ENCODE data around the gene TTC32.

The TTC32 gene

DNA sequence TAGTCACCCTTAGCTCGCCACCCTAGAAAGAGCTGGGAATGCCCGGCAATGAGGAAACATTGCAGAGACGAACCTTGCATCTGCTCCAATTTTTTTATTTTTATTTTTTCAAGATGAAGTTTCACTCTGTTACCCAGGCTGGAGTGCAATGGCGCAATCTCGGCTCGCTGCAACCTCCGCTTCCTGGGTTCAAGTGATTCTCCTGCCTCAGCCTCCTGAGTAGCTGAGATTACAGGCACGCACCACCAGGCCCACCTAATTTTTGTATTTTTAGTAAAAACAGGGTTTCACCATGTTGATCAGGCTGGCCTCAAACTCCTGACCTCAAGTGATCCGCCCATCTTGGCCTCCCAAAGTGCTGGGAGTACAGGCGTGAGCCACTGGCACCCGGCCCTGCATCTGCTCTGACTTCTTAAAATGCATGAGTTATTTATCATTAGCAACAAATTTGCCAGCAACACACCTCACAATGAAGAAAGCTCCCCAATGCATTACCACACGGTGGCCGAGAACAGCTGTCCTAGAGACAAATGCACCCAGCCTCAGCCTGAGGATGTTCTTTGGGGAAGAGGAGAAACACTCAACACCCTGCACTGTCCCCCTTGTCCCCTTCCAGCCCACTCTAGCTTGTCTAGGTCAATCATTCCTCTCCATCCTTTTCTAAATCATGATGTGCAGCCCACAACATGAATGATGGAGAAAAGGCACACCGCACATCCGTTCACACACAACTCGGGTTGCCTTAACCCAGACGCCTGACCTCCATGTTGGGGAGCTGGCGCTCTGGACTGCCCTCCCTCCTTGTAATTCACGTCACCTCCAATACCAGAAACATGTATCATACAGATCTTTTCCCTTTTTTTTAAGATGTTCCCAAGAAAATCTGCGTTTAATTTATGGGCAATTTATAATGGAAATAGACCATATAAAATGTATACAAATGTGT, 46.9 kb downstream of the TTC32 start:
- Histone ChIP-seq H3K27ac (no peak overlapping the region), H3K4me2 (no peak overlapping the region), H3K36me3 (no peaks in the 10 kb centered on the region), H3K4me3 (no peak overlapping the region), H3K4me1 (no peaks in the 10 kb centered on the region), H4K20me1 (no peaks in the 10 kb centered on the region), H3K9me3 (no peaks in the 10 kb centered on the region), H3K27me3 (no peaks in the 10 kb centered on the region), H3K9ac (no peak overlapping the region)
- TF ChIP-seq Cebpa-rat (IDR thresholded peaks at IDR 0.05): no peak

DNA sequence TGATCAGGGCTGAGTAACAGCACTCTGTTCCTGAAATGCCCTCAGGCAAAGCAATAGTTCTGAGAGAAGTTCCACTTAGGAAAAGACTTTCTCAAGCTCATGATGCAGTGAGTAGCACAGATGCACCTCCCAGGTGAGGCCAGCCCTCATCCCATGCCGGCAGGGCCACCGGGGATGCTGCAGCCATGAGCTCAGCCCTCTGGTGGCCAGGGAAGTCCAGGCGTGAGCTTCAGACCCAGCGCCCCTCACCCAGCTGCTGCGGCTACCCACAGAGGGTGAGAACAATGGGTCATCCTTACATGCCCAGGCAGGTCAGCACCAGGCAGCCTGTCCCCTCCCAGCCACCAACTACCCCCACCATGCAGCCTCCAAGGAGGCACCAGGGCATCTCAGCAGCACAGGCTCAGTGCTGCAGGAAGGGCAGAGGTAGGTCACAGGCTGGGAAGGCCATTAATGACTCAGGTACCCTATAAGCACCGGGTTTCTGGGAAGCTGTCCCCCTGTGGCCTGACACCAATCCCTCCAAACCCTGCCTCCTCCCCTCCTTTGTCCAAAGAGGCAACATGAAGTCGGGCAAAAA, 50.6 kb downstream of the TTC32 start:
- H3K4me3 ChIP-seq: no peak overlapping the region
- no peaks in the 10 kb centered on the region for H4K20me1 ChIP-seq
- no peaks in the 10 kb centered on the region for H3K36me3 ChIP-seq
- H3K9ac ChIP-seq: no peak overlapping the region
- no peaks in the 10 kb centered on the region for H3K27me3 ChIP-seq
- H3K9me3 ChIP-seq: no peaks in the 10 kb centered on the region
- no peak for TF ChIP-seq Cebpa-rat (IDR thresholded peaks at IDR 0.05)
- no peaks in the 10 kb centered on the region for H3K4me1 ChIP-seq
- H3K4me2 ChIP-seq: no peak overlapping the region
- H3K27ac ChIP-seq: no peak overlapping the region

DNA sequence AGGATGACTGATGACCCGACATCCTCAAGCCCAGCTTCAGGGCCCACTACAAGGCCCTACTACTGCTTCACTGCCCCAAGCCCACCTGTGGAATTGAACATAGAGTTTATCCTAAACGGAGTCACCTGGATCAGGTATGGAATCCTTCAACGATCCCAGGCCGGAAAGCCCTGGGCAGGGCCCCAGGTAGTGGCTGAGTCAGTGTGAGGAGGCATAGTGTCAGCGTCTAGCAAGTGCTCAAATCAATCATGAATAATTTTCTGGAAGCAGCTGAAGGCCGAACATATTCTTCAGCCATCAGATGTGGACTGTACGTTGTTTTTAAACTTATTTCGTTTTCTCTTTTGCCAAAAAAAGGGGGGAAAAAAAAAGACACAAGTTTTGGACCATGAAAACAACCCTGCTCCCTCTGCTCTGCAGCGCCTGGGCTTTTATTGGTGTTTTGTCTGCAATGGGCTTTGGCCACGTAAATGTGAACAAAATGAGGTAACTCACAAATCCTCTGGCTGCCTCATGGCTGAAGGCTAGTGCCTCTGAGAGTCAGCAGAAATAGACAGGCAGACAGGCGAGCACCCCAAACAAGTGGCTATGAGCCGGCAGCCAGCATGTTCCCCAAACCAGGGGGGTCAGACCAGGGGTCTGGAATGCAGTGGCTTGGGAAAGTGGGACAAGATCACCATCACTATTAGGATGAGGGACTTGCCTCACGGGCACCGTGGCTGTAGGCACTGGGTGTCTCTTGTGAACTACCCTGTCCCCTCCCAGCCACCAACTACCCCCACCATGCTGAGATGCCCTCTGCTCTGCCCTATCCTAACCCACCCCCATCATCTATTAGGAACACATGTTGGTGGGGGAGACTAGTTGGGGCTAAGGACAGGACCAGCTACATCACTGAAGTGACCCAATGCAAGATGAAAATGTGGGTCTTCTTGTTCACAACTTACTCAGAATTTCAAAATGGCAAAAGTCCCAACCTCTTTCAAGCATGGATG, 51.4 kb downstream of the TTC32 start:
- H3K27ac ChIP-seq: no peak overlapping the region
- no peak overlapping the region for H3K9ac ChIP-seq
- no peak for TF ChIP-seq Cebpa-rat (IDR thresholded peaks at IDR 0.05)

DNA sequence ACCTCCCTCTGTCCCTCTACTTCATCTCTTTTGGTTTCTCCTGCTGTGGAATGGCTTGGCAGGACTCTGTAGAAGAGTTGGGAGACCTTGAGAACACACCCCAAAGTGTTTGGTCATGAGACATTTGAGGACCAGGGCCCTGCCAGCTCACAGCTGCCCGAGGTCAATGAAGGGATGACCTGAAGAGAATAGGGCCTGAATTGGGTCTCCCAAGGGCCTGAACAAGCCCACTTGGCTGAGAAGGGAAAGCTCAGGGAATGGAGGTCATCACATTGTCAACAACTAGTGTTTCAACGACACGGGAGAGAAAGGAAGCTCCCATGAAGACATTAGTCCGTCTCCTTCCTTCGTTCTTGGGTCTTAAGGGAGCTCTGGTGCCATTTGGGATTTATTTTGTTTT, 52.8 kb downstream of the TTC32 start:
- H4K20me1 ChIP-seq: no peaks in the 10 kb centered on the region
- H3K4me3 ChIP-seq: no peak overlapping the region
- H3K4me1 ChIP-seq: no peaks in the 10 kb centered on the region
- TF ChIP-seq Cebpa-rat (IDR thresholded peaks at IDR 0.05): no peak
- no peak overlapping the region for H3K4me2 ChIP-seq
- H3K27ac ChIP-seq: no peak overlapping the region
- no peaks in the 10 kb centered on the region for H3K36me3 ChIP-seq
- no peak overlapping the region for H3K9ac ChIP-seq
- H3K9me3 ChIP-seq: no peaks in the 10 kb centered on the region
- H3K27me3 ChIP-seq: no peaks in the 10 kb centered on the region

More for the DNA sequence above, 51.4 kb downstream of the TTC32 start:
- no peaks in the 10 kb centered on the region for H3K9me3 ChIP-seq
- H3K36me3 ChIP-seq: no peaks in the 10 kb centered on the region
- H3K27me3 ChIP-seq: no peaks in the 10 kb centered on the region
- no peaks in the 10 kb centered on the region for H3K4me1 ChIP-seq
- H4K20me1 ChIP-seq: no peaks in the 10 kb centered on the region
- no peak overlapping the region for H3K4me2 ChIP-seq
- H3K4me3 ChIP-seq: no peak overlapping the region

DNA sequence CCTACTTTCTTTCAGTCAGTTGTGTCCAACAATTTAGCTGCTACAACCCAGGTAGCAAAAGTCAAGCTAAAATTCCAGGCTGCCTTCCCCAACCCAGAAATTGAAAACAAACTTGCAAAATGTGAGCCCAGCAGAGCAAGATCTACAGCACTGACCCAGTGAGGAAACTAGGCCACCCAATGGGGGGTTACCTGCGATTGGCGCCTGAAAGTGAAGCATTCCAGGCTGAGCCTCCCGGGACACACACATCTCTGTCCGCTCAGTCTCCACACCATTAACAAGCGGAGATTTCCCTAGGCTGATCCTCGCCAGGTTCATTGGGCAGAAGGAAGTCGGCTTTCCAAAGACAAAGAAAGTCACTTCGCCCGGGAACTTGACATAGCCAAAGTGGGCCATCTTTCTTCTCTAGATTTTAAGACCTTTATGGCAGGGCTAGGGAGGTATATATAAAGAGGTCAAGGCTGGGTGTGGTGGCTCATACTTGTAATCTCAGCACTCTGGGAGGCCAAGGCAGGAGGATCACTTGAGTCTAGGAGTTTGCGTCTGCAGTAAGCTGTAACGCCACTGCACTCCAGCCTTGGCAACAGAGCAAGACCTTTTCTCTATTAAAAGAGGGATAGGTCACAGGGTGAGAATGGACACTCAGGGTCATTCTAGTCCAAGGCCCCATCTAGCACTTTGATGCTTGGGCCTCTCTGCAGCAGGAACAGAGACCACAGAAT, 53.6 kb downstream of the TTC32 start:
- TF ChIP-seq Cebpa-rat (IDR thresholded peaks at IDR 0.05): no peak
- Histone ChIP-seq H3K9me3 (no peaks in the 10 kb centered on the region), H3K27ac (no peak overlapping the region), H3K9ac (no peak overlapping the region), H3K4me3 (no peak overlapping the region), H3K36me3 (no peaks in the 10 kb centered on the region), H3K27me3 (no peaks in the 10 kb centered on the region), H3K4me1 (no peaks in the 10 kb centered on the region), H4K20me1 (no peaks in the 10 kb centered on the region), H3K4me2 (no peak overlapping the region)

GRCh38 chr2:19847486-19847885, 54.3 kb downstream of the TTC32 start:
- H3K9me3 ChIP-seq: no peaks in the 10 kb centered on the region
- H3K36me3 ChIP-seq: no peaks in the 10 kb centered on the region
- H3K4me3 ChIP-seq: no peak overlapping the region
- no peaks in the 10 kb centered on the region for H3K27me3 ChIP-seq
- no peaks in the 10 kb centered on the region for H4K20me1 ChIP-seq
- no peak overlapping the region for H3K4me2 ChIP-seq
- H3K9ac ChIP-seq: no peak overlapping the region
- H3K27ac ChIP-seq: no peak overlapping the region
- H3K4me1 ChIP-seq: no peaks in the 10 kb centered on the region
- no peak for TF ChIP-seq Cebpa-rat (IDR thresholded peaks at IDR 0.05)

Data from BLaER1 (cell line).